ENCODE results near the gene NUDT10. TPM values are rescaled to one million over a fixed set of nuclear protein-coding genes. Genes with fewer than 3 reads are reported as not detected.
A peak's percentile ranks its signal among the peaks of the same experiment; 100 is the strongest.

Gene NUDT10
- total RNA-seq, 1 donor from 2014 or later, result not detected

DNA sequence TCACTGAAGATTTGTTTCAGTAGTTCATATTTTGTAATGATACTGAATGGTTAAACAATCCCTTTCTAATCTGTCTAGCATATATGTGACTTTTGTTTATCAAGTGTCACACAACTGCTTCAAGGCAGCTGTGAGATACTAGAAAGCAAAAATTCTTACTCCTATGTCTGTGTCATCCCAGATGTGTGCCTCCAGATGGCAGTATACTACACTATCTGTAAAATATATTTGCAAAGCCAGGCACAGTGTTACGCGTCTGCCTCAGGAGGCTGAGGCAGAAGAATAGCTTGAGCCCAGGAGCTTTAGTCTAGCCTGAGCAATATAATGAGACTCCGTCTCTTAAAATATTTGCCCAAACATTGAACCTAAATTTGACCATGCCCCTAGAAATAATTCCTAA lies 4.0 kb downstream of the NUDT10 start:
- intact Hi-C loops (cut with DNase I), result no loop called here
- Histone ChIP-seq H3K27ac (no peak overlapping the region), H3K36me3 (no peaks in the 10 kb centered on the region), H3K9me3 (no peaks in the 10 kb centered on the region), H3K4me3 (no peak overlapping the region), H3K4me1 (no peaks in the 10 kb centered on the region), H3K27me3 (ENCODE audit: low read depth) (no peaks in the 10 kb centered on the region)
- ATAC-seq (peak in 1 of 2 donors; percentile 59), DNase-seq (no peak)
- TF ChIP-seq, protein P1, sequence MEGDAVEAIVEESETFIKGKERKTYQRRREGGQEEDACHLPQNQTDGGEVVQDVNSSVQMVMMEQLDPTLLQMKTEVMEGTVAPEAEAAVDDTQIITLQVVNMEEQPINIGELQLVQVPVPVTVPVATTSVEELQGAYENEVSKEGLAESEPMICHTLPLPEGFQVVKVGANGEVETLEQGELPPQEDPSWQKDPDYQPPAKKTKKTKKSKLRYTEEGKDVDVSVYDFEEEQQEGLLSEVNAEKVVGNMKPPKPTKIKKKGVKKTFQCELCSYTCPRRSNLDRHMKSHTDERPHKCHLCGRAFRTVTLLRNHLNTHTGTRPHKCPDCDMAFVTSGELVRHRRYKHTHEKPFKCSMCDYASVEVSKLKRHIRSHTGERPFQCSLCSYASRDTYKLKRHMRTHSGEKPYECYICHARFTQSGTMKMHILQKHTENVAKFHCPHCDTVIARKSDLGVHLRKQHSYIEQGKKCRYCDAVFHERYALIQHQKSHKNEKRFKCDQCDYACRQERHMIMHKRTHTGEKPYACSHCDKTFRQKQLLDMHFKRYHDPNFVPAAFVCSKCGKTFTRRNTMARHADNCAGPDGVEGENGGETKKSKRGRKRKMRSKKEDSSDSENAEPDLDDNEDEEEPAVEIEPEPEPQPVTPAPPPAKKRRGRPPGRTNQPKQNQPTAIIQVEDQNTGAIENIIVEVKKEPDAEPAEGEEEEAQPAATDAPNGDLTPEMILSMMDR (IDR thresholded peaks at IDR 0.05), result peak; percentile 35

DNA sequence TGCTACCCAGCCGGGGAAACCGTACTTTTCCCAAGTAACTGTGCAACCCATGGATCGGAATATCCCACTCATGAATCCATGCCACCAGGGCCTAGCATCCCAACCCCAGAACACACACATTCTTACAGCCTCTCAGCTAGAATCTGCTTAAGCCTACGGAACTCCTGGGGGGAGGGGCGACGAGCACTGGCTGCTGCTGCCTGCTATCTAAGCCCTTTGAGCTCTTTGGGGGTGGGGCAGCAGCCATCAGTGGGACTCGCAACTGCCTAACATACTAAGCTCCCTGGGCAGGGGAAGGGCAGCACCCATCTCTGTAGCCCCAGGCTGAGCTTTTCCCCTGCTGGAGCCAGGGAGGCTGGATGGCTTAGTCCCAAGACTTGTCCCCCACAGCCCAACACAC lies 28.6 kb downstream of the NUDT10 start:
- Histone ChIP-seq H3K4me3 (no peak overlapping the region), H3K27ac (no peak overlapping the region), H3K36me3 (no peaks in the 10 kb centered on the region), H3K27me3 (ENCODE audit: low read depth) (no peaks in the 10 kb centered on the region), H3K4me1 (no peaks in the 10 kb centered on the region), H3K9me3 (no peaks in the 10 kb centered on the region)
- TF ChIP-seq, protein P1 (IDR thresholded peaks at IDR 0.05), result no peak
- intact Hi-C loops (cut with DNase I), result no loop called here
- DNase-seq (no peak), ATAC-seq (no peak)

DNA sequence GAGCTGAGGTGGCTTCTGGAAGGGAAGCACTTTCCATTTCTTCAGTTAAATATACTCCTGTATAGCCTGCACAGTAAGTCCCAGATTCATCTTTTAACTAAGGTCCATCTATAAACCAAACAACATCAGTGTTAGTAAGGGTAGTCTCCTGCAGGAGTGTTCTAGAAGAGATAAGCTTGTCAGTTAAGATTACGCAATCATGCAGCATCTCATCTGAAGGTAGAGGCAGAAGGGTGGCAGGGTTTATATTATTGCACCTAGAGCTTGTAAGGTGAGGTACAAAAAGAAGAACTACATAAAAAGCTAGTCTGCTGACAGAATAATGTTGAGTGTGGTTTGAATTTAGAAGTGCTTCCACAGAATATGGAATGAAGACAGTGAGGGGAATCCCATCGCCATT lies 44.0 kb downstream of the NUDT10 start:
- TF ChIP-seq, protein P1 (IDR thresholded peaks at IDR 0.05), result no peak
- ATAC-seq (no peak), DNase-seq (no peak)
- Histone ChIP-seq H3K36me3 (no peaks in the 10 kb centered on the region), H3K4me1 (no peaks in the 10 kb centered on the region), H3K27ac (no peak overlapping the region), H3K9me3 (no peaks in the 10 kb centered on the region), H3K4me3 (no peak overlapping the region), H3K27me3 (ENCODE audit: low read depth) (no peaks in the 10 kb centered on the region)
- intact Hi-C loops (cut with DNase I), result no loop called here

Other genes starting within 250 kb of the NUDT10 start
- 0.53 TPM for gene NUDT11, start 163.8 kb downstream of the NUDT10 start, total RNA-seq

Data from lower lobe of right lung (tissue), 2 donors.